NCI-H510A treated with DMSO at 0.1 percent for 48 hours (cell line): ENCODE measurements around the gene CLCF1.
"Not testable (repeated sequence)": the region's sequence is repeated elsewhere in the genome, so short reads cannot be mapped to it uniquely, and the experiment has no call there.

Experiments
- DNase-seq: peaks from one replicate; lab custom pipeline; 2025; lab: John Stamatoyannopoulos, UW

Gene CLCF1

GRCh38 chr11:67322049-67322448 lies 51.3 kb downstream of the CLCF1 start:
- no peak for DNase-seq

- DNase-seq: no peak
Measured at GRCh38 chr11:67321313-67321871, 52.0 kb downstream of the CLCF1 start.

GRCh38 chr11:67320691-67321090 lies 52.7 kb downstream of the CLCF1 start:
- no peak for DNase-seq

GRCh38 chr11:67320011-67320410 lies 53.4 kb downstream of the CLCF1 start:
- DNase-seq: no peak

- not testable (repeated sequence) for DNase-seq
Measured at GRCh38 chr11:67318876-67319275, 54.5 kb downstream of the CLCF1 start.

- peak; percentile 55 for DNase-seq
Measured at GRCh38 chr11:67317888-67318555, 55.4 kb downstream of the CLCF1 start.

GRCh38 chr11:67317205-67317887 lies 56.1 kb downstream of the CLCF1 start:
- peak; percentile 99 for DNase-seq

GRCh38 chr11:67316882-67317204 lies 56.6 kb downstream of the CLCF1 start:
- no peak for DNase-seq

- DNase-seq: peak; percentile 65
Measured at GRCh38 chr11:67315325-67315909, 58.0 kb downstream of the CLCF1 start.

- DNase-seq: no peak
Measured at GRCh38 chr11:67314218-67314617, 59.2 kb downstream of the CLCF1 start.
